ENCODE measurements around the gene OSBPL1A. TPM values are rescaled to one million over a fixed set of nuclear protein-coding genes. Genes with fewer than 3 reads are reported as not detected.

OSBPL1A gene
- polyA plus RNA-seq, 1 of the 3 experiments (the other 2 are of a cell fraction) = 21.3 TPM

- Histone ChIP-seq H3K9me3 (no peaks in the 10 kb centered on the region), H3K27me3 (ENCODE audit: insufficient read depth) (no peaks in the 10 kb centered on the region), H3K9ac (no peak overlapping the region), H3K4me2 (no peak overlapping the region), H3K27ac (ENCODE audit: low read depth in 2 of 2, low read length in 1 of 2) (no peak overlapping the region), H3K9me2 (no peaks in the 10 kb centered on the region), H3K36me3 (replicated peaks in 1 of 2; ENCODE audit: control insufficient read depth in 1 of 2, insufficient read depth in 2 of 2, low read length in 1 of 2) (peaks cover 6 to 7% of the 10 kb centered on the region in 2 experiments), H3K4me3 (ENCODE audit: low read depth in 2 of 2, low read length in 1 of 2) (no peak overlapping the region), H3K79me2 (ENCODE audit: insufficient read depth) (no peaks in the 10 kb centered on the region), H3K4me1 (ENCODE audit: control insufficient read depth in 1 of 2, insufficient read depth in 2 of 2, low read depth in 1 of 2, low read length in 1 of 2) (peaks cover 0 to 6% of the 10 kb centered on the region in 2 experiments; a peak in 1 of 4 replicates), H3F3A (replicated peaks; ENCODE audit: insufficient read depth) (no peaks in the 10 kb centered on the region), H2AFZ (ENCODE audit: low read depth) (no peak overlapping the region), H4K20me1 (ENCODE audit: insufficient read depth) (no peaks in the 10 kb centered on the region)
- ChIA-PET CTCF (interaction anchor here (0.6 to 4.2 kb wide), 4 partner anchors 10 to 119 kb away, joined by 3 to 29 read pairs (median 4); no protein-coding TSS in a partner anchor), POLR2A (no interaction called here)
- no peak for TF ChIP-seq RAD21 (IDR thresholded peaks at IDR 0.05; ENCODE audit: low read length)
- TF ChIP-seq EZH2phosphoT487 (IDR thresholded peaks at IDR 0.05; ENCODE audit: borderline replicate concordance, low read depth) = no peak
- no peak for TF ChIP-seq CTCF (IDR thresholded peaks at IDR 0.05)
- TF ChIP-seq GABPA (IDR thresholded peaks at IDR 0.05; ENCODE audit: low read depth) = no peak
- TF ChIP-seq RXRA (IDR thresholded peaks at IDR 0.05; ENCODE audit: borderline replicate concordance, low read depth) = no peak
- no peak for TF ChIP-seq REST (IDR thresholded peaks at IDR 0.05; ENCODE audit: low read depth, low read length)
- no peak for TF ChIP-seq SMC3 (IDR thresholded peaks at IDR 0.05; ENCODE audit: low read depth, low read length)
- TF ChIP-seq NFIC (IDR thresholded peaks at IDR 0.05; ENCODE audit: borderline replicate concordance) = no peak
- no peak for TF ChIP-seq POLR2AphosphoS5 (IDR thresholded peaks at IDR 0.05; ENCODE audit: low read depth, low read length)
- TF ChIP-seq ZBTB33 (IDR thresholded peaks at IDR 0.05; ENCODE audit: borderline replicate concordance, low read depth) = no peak
- TF ChIP-seq TAF1 (IDR thresholded peaks at IDR 0.05; ENCODE audit: borderline replicate concordance, low read depth, low read length) = no peak
- TF ChIP-seq USF2 (IDR thresholded peaks at IDR 0.05; ENCODE audit: borderline replicate concordance, low read depth, low read length) = no peak
- TF ChIP-seq RFX5 (IDR thresholded peaks at IDR 0.05; ENCODE audit: low read length) = no peak
- no peak for DNase-seq
- 98% methylated on average over 4 of the region's 4 CpGs for WGBS (ENCODE audit: low lambda C conversion rate)
Observed at GRCh38 chr18:24370120-24370519, 27.5 kb downstream of the OSBPL1A start.

Data from SK-N-SH (cell line).